Gastrocnemius medialis (tissue), 4 donors: ENCODE results near the gene SLC6A6. TPM values are rescaled to one million over a fixed set of nuclear protein-coding genes. Genes with fewer than 3 reads are reported as not detected.

ENCODE experiments used
- ATAC-seq, 2 donors: fragments of 150-250 bp; one replicate each; pipeline ENCODE4 v1.9.1; 2016
- DNase-seq, 2 donors: peaks; one replicate each; pipeline ENCODE4 v3.0.0-alpha.2; 2019
- H3K27ac ChIP-seq, 4 donors: fragments of 200-600 bp; sonication (generic); 1 replicate in 1 of 4; 2 replicates in 3 of 4; pipeline ENCODE4 v1.5.1; 2016 to 2018; ENCODE audit warnings: mild to moderate bottlenecking in 2 of 4, moderate library complexity in 1 of 4
- H3K27me3 ChIP-seq, 3 donors: fragments of 200-600 bp; sonication (generic) in 2 of 3; 1 replicate in 1 of 3; 2 replicates in 2 of 3; pipeline versions ENCODE4 v1.5.1 to v1.6.0; 2016 to 2019; ENCODE audit warnings: mild to moderate bottlenecking in 1 of 3, moderate library complexity in 1 of 3
- H3K36me3 ChIP-seq, 2 donors: fragments of 200-600 bp; sonication (generic) in 1 of 2; one replicate each; pipeline ENCODE4 v1.5.1; 2017 to 2018
- H3K4me1 ChIP-seq, 2 donors: fragments of 200-600 bp; sonication (generic) in 1 of 2; one replicate each; pipeline ENCODE4 v1.5.1; 2016 to 2017; ENCODE audit warnings: mild to moderate bottlenecking in 2 of 2
- H3K4me3 ChIP-seq, 4 donors: fragments of 200-600 bp; sonication (generic) in 3 of 4; 1 replicate in 1 of 4; 2 replicates in 3 of 4; pipeline ENCODE4 v1.5.1; 2016 to 2019; ENCODE audit warnings: mild to moderate bottlenecking in 2 of 4
- H3K9me3 ChIP-seq, 3 donors: fragments of 200-600 bp; sonication (generic) in 2 of 3; 1 replicate in 1 of 3; 2 replicates in 2 of 3; pipeline ENCODE4 v1.5.1; 2016 to 2019
- POLR2A ChIP-seq, 2 donors: fragments of 450-650 bp; IDR thresholded peaks; one replicate each; pipeline ENCODE4 v1.6.1; 2017; ENCODE audit warnings: antibody characterized with exemption in 2 of 2, mild to moderate bottlenecking in 2 of 2, moderate library complexity in 2 of 2
- in situ Hi-C, 4 donors: fragments of 200-750 bp; cut with MboI; loops; one replicate each; pipeline versions ENCODE4 v1.15.0 to v1.8.0; 2017; ENCODE audit warnings: low sequenced_read_pairs in 4 of 4
- intact Hi-C: fragments of 100-400 bp; cut with DNase I; formaldehyde crosslinking; loops from one replicate; pipeline ENCODE4 v1.15.1; 2023; ENCODE audit warnings: low total_unique reads
- total RNA-seq, 4 donors: library from RNA; depleted of rRNA; stranded (reverse); fragments of >200 nt; gene quantifications; one replicate each; pipeline versions ENCODE4 v1.1.0 to v1.2.3, GENCODE V29; 2016
- TF ChIP-seq, protein P1 (sequence below), 5 experiments: fragments of 450-650 bp in 3 of 5; fragments of 200-600 bp in 2 of 5; sonication (generic) in 2 of 5; IDR thresholded peaks in 4 of 5; conservative IDR thresholded peaks in 1 of 5; 1 replicate in 4 of 5; 2 replicates in 1 of 5; pipeline ENCODE4 v1.5.1; 2016 to 2019; ENCODE audit warnings: antibody characterized with exemption in 5 of 5, mild to moderate bottlenecking in 3 of 5, moderate library complexity in 3 of 5

The SLC6A6 gene
- total RNA-seq, 4 donors from 2014 or later = 42.1 to 119 (median 88.7) TPM

DNA sequence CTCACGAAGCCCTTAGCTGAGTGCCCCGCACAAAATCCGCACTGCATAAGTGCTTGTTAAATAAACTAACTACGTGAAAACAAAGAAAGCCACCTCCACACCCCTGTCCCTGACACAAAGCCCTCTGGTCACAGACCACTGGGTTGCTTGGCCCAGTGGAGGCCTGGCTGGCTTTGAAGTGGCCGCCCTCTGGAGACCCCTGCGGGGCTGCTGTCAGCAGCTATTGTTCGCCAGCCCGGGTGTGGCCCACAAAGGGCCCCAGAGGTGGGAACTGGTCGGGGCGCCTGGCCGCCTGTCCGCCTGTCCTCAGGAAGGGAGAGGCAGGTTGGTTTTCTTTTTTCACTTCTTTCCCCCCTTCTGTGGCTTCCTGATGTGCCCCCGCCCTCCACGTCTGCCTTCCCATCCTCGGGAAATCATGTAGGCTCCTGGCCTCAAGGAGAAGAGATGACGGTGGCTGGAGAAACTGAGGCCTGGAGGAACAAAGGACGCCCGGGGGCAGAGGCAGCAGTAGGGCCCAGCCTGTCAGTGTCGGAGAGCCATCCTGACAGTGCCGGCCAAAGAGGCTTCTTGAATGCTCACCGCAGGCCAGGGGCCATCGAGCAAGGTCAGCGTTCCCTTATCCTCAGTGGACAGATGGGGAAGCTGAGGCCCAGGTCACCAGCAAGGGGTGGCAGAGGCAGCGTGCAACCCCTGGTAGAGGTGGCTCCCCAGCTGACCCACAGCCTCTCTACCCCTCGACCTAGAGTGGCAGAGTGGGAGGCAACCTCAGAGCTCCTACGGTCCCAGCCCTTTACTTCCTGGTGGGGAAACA lies 61.1 kb downstream of the SLC6A6 start:
- in situ Hi-C loops (loop anchor here (5.0 to 25.0 kb wide), 5 partner anchors 59 to 576 kb away; partner anchors contain the start of genes SLC6A6 (in 2 of the 4) and WNT7A (in 2 of the 4)), intact Hi-C loops (loop anchor here (10.0 kb wide), 1 partner anchor 569 kb away; no protein-coding TSS in a partner anchor)
- no peaks in the 10 kb centered on the region for H3K9me3 ChIP-seq
- DNase-seq (no peak), ATAC-seq (no peak)
- no peak overlapping the region for H3K27ac ChIP-seq
- peaks cover 0 to 75% of the 10 kb centered on the region in 2 donors for H3K36me3 ChIP-seq
- TF ChIP-seq, protein P1, sequence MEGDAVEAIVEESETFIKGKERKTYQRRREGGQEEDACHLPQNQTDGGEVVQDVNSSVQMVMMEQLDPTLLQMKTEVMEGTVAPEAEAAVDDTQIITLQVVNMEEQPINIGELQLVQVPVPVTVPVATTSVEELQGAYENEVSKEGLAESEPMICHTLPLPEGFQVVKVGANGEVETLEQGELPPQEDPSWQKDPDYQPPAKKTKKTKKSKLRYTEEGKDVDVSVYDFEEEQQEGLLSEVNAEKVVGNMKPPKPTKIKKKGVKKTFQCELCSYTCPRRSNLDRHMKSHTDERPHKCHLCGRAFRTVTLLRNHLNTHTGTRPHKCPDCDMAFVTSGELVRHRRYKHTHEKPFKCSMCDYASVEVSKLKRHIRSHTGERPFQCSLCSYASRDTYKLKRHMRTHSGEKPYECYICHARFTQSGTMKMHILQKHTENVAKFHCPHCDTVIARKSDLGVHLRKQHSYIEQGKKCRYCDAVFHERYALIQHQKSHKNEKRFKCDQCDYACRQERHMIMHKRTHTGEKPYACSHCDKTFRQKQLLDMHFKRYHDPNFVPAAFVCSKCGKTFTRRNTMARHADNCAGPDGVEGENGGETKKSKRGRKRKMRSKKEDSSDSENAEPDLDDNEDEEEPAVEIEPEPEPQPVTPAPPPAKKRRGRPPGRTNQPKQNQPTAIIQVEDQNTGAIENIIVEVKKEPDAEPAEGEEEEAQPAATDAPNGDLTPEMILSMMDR (IDR thresholded peaks at IDR 0.05 in 4 of 5, conservative IDR thresholded peaks at IDR 0.05 in 1 of 5) = no peak
- H3K27me3 ChIP-seq = no peaks in the 10 kb centered on the region
- H3K4me1 ChIP-seq = peaks cover 11% of the 10 kb centered on the region in 2 donors
- H3K4me3 ChIP-seq = no peak overlapping the region

DNA sequence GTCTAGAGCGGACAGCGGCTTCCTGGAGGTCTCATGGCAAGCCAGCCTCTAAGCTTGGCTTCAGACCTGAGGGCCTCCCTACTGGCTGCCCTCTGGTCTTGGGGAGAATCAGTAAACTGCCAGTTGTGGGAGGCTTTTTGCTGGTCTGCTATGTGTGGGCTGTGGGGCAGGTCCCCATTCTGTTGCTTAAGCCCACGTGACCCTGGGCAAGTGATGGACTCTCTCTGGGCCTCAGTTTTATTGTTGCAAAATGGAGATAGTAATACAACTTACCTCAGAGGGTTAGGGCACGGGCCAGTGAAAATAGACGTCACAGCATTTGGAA lies 61.7 kb downstream of the SLC6A6 start:
- Histone ChIP-seq H3K9me3 (no peaks in the 10 kb centered on the region), H3K27me3 (no peaks in the 10 kb centered on the region), H3K4me3 (no peak overlapping the region), H3K27ac (no peak overlapping the region), H3K36me3 (peaks cover 0 to 77% of the 10 kb centered on the region in 2 donors), H3K4me1 (peaks cover 11% of the 10 kb centered on the region in 2 donors)
- no peak for DNase-seq
- TF ChIP-seq POLR2A (IDR thresholded peaks at IDR 0.05) = no peak
- TF ChIP-seq, protein P1 (IDR thresholded peaks at IDR 0.05 in 4 of 5, conservative IDR thresholded peaks at IDR 0.05 in 1 of 5) = no peak
- in situ Hi-C loops (loop anchor here (5.0 to 25.0 kb wide), 5 partner anchors 59 to 577 kb away; partner anchors contain the start of genes SLC6A6 (in 2 of the 4) and WNT7A (in 2 of the 4)), intact Hi-C loops (loop anchor here (10.0 kb wide), 1 partner anchor 569 kb away; no protein-coding TSS in a partner anchor)
- no peak for ATAC-seq

DNA sequence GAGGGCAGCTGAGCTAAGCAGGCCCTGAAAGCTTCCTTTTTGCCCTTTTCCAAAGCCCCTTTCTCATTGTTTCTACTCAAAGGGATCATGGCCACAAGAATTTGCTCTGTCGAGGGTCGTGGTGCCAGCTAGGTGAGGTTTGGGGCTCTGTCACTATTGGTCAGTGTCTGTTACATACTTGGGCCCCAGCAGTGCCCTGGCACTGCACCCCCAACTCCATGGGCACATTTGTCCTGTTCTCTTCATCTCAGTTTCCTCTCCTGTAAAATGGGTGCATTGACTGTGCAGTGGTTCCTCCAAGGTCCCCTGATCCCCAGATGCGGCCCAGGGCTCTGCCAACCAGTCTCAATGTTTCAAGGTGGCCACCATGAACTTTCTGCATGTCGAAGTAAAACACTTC lies 62.1 kb downstream of the SLC6A6 start:
- Histone ChIP-seq H3K4me3 (no peak overlapping the region), H3K4me1 (peaks cover 11% of the 10 kb centered on the region in 2 donors), H3K36me3 (peaks cover 0 to 77% of the 10 kb centered on the region in 2 donors), H3K9me3 (no peaks in the 10 kb centered on the region), H3K27ac (no peak overlapping the region), H3K27me3 (no peaks in the 10 kb centered on the region)
- in situ Hi-C loops (loop anchor here (5.0 to 25.0 kb wide), 5 partner anchors 60 to 577 kb away; partner anchors contain the start of genes SLC6A6 (in 2 of the 4) and WNT7A (in 2 of the 4)), intact Hi-C loops (loop anchor here (10.0 kb wide), 1 partner anchor 570 kb away; no protein-coding TSS in a partner anchor)
- DNase-seq (no peak), ATAC-seq (no peak)
- no peak for TF ChIP-seq POLR2A (IDR thresholded peaks at IDR 0.05)
- TF ChIP-seq, protein P1 (IDR thresholded peaks at IDR 0.05 in 4 of 5, conservative IDR thresholded peaks at IDR 0.05 in 1 of 5) = no peak

DNA sequence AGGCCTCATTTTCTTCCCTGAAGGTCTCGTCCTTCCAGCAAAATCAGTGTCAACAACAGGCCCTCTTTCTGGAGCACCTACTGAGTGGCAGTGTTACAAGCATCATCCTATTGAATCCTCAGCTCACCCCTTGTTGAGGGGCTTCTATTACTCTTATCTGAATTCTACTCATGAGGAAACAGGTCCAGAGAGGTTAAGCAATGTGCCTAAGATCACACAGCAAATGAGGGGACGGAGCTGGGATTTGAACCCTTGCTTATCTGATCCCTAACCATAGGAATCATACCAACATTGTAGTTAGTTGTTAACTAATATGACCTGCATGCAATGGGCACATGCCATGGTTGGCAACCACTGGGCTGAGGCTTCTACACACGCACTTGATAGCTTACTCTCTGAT lies 63.0 kb downstream of the SLC6A6 start:
- Histone ChIP-seq H3K27ac (no peak overlapping the region), H3K36me3 (peaks cover 0 to 86% of the 10 kb centered on the region in 2 donors), H3K27me3 (no peaks in the 10 kb centered on the region), H3K9me3 (no peaks in the 10 kb centered on the region), H3K4me1 (peaks cover 5 to 11% of the 10 kb centered on the region in 2 donors), H3K4me3 (no peak overlapping the region)
- no peak for DNase-seq
- in situ Hi-C loops (loop anchor here (5.0 to 25.0 kb wide), 5 partner anchors 61 to 578 kb away; partner anchors contain the start of genes SLC6A6 (in 2 of the 4) and WNT7A (in 2 of the 4)), intact Hi-C loops (loop anchor here (5.0 to 10.0 kb wide), 2 partner anchors 571 to 1803 kb away; partner anchors contain the start of gene RAF1)
- no peak for TF ChIP-seq POLR2A (IDR thresholded peaks at IDR 0.05)
- TF ChIP-seq, protein P1 (IDR thresholded peaks at IDR 0.05 in 4 of 5, conservative IDR thresholded peaks at IDR 0.05 in 1 of 5) = no peak
- no peak for ATAC-seq
